HepG2 (cell line): Measurements from ENCODE around the gene MTFP1. TPM values are rescaled to one million over a fixed set of nuclear protein-coding genes. Genes with fewer than 3 reads are reported as not detected.

Experiments
- ATAC-seq: fragments of 200-7000 bp; cut with Tn5 transposase; 3 replicates; pipeline ENCODE4 v1.9.1; 2020; ENCODE audit warnings: mild to moderate bottlenecking, moderate library complexity
- BruUV-seq: library from RNA; stranded (reverse); fragments of 400-500 nt; replicated peaks from 2 replicates; lab custom pipeline; 2021; lab: Mats Ljungman, UMichigan
- CTCF ChIA-PET: fragments of 300-600 bp; formaldehyde crosslinking; extraction: SDS; loops from one replicate; lab custom pipeline; 2021; ENCODE audit warnings: low total read pairs, inconsistent platforms, low intra/inter-chr PET ratio; lab: Yijun Ruan, JAX
- POLR2A ChIA-PET: fragments of 350-600 bp; sonication (Branson Sonifier 250); formaldehyde crosslinking; loops from one replicate; lab custom pipeline; 2020; ENCODE audit warnings: antibody characterized with exemption, inconsistent platforms; lab: Yijun Ruan, JAX
- DNase-seq: peaks from one replicate; pipeline ENCODE4 v3.0.0-alpha.2; 2015; ENCODE audit warnings: low spot score
- FAIRE-seq: peaks from 3 replicates; lab custom pipeline; 2011; peaks lifted over from hg19 to GRCh38; lab: Jason Lieb, UNC
- H2AFZ ChIP-seq: one replicate; pipeline ENCODE4 v1.6.1; 2011; ENCODE audit warnings: low read length, inconsistent platforms
- H3K27ac ChIP-seq: fragments of 300-600 bp; 3 replicates; pipeline ENCODE4 v1.8.0; 2011; ENCODE audit warnings: mixed run types, mild to moderate bottlenecking, mixed read lengths, low read length, inconsistent platforms; ENCODE audit not compliant: insufficient read depth; ENCODE audit errors: extremely low read length
- H3K27me3 ChIP-seq, 2 experiments: fragments of 200-600 bp in 1 of 2; 2 replicates in 1 of 2; 3 replicates in 1 of 2; pipeline versions ENCODE4 v1.6.0 to v1.8.0; 2011; ENCODE audit warnings: low read length in 2 of 2, mild to moderate bottlenecking in 2 of 2, moderate library complexity in 2 of 2, inconsistent platforms in 1 of 2; ENCODE audit not compliant: insufficient read depth in 2 of 2, control insufficient read depth in 1 of 2
- H3K36me3 ChIP-seq, 2 experiments: fragments of 200-600 bp in 1 of 2; replicated peaks in 1 of 2; 2 replicates in 1 of 2; 3 replicates in 1 of 2; pipeline versions ENCODE4 v1.5.1 to v1.8.0; 2011; ENCODE audit warnings: low read length in 2 of 2, inconsistent platforms in 1 of 2; ENCODE audit not compliant: insufficient read depth in 2 of 2, control insufficient read depth in 1 of 2
- H3K4me1 ChIP-seq: 2 replicates; pipeline ENCODE4 v1.5.1; 2012; ENCODE audit warnings: low read length, inconsistent platforms; ENCODE audit not compliant: insufficient read depth
- H3K4me2 ChIP-seq: 2 replicates; pipeline ENCODE4 v1.6.0; 2011; ENCODE audit warnings: low read depth, low read length, inconsistent platforms
- H3K4me3 ChIP-seq, 3 experiments: fragments of 200-600 bp in 1 of 3; sonication (generic), shearing (Covaris generic) in 1 of 3; replicated peaks in 1 of 3; 2 replicates each; pipeline ENCODE4 v1.5.1; 2011 to 2016; ENCODE audit warnings: low read length in 3 of 3, inconsistent platforms in 2 of 3, low read depth in 2 of 3, mild to moderate bottlenecking in 2 of 3, control low read depth in 1 of 3, mixed read lengths in 1 of 3; ENCODE audit not compliant: insufficient read depth in 1 of 3
- H3K79me2 ChIP-seq: one replicate; pipeline ENCODE4 v1.6.1; 2011; ENCODE audit warnings: low read length, inconsistent platforms; ENCODE audit not compliant: insufficient read depth
- H3K9ac ChIP-seq: 2 replicates; pipeline ENCODE4 v1.6.0; 2011; ENCODE audit warnings: mild to moderate bottlenecking, low read depth, low read length, inconsistent platforms; ENCODE audit not compliant: insufficient read depth
- H3K9me3 ChIP-seq: 2 replicates; pipeline ENCODE4 v1.5.1; 2012; ENCODE audit warnings: mild to moderate bottlenecking, low read length
- H4K20me1 ChIP-seq: 2 replicates; pipeline ENCODE4 v1.6.0; 2011; ENCODE audit warnings: inconsistent platforms, mild to moderate bottlenecking, low read length, moderate library complexity; ENCODE audit not compliant: insufficient read depth
- CENPBD1 ChIP-seq: sonication (generic); formaldehyde crosslinking; IDR thresholded peaks from 2 replicates; pipeline ENCODE4 v1.8.0; 2022; ENCODE audit warnings: missing genetic modification reagents, low read depth, mild to moderate bottlenecking, borderline replicate concordance
- EHMT2 ChIP-seq: fragments of 200-600 bp; sonication (generic); IDR thresholded peaks from 2 replicates; pipeline ENCODE4 v1.7.0; 2017; ENCODE audit warnings: antibody characterized with exemption, low read depth, low read length, borderline replicate concordance
- MIER2 ChIP-seq: IDR thresholded peaks from 2 replicates; pipeline ENCODE4 v1.6.1; 2016; ENCODE audit warnings: missing biosample characterization, missing genetic modification reagents
- RARA ChIP-seq: IDR thresholded peaks from 2 replicates; pipeline ENCODE4 v1.6.1; 2016; ENCODE audit warnings: missing genetic modification reagents, missing compliant biosample characterization
- REXO4 ChIP-seq: sonication (generic); formaldehyde crosslinking; IDR thresholded peaks from 2 replicates; pipeline ENCODE4 v1.8.0; 2022; ENCODE audit warnings: missing genetic modification reagents, mild to moderate bottlenecking, borderline replicate concordance
- SALL1 ChIP-seq: sonication (generic); formaldehyde crosslinking; IDR thresholded peaks from 2 replicates; pipeline ENCODE4 v1.8.0; 2022; ENCODE audit warnings: mild to moderate bottlenecking, missing genetic modification reagents
- TBL1XR1 ChIP-seq: fragments of 150-350 bp; IDR thresholded peaks from 2 replicates; pipeline ENCODE4 v1.6.1; 2014; ENCODE audit warnings: borderline replicate concordance, low read length; ENCODE audit not compliant: partially characterized antibody
- WIZ ChIP-seq: sonication (generic); formaldehyde crosslinking; IDR thresholded peaks from 2 replicates; pipeline ENCODE4 v1.5.1; 2020; ENCODE audit warnings: mild to moderate bottlenecking, missing genetic modification reagents
- ZNF292 ChIP-seq: sonication (generic); formaldehyde crosslinking; IDR thresholded peaks from 2 replicates; pipeline ENCODE4 v1.8.1; 2022; ENCODE audit warnings: mild to moderate bottlenecking, low read depth, missing genetic modification reagents, borderline replicate concordance
- WGBS: methylation state at CpG from one replicate; pipeline ENCODE4 v1.1.6; 2017; ENCODE audit warnings: low lambda C conversion rate; 5-methylcytosine and 5-hydroxymethylcytosine counted together
- in situ Hi-C: cut with HindIII; loops from 2 replicates; pipeline ENCODE4 v1.10.0; 2017; ENCODE audit warnings: low pct_unique_long_range_greater_than_20kb; ENCODE audit not compliant: extremely low pct_ligation_motif_present
- intact Hi-C: fragments of 100-400 bp; cut with micrococcal nuclease; formaldehyde crosslinking; loops from one replicate; pipeline ENCODE4 v1.10.0; 2022; ENCODE audit not compliant: unreplicated experiment
- polyA plus RNA-seq, 8 experiments: library from polyadenylated mRNA; depleted of rRNA in 3 of 8; stranded (reverse) in 7 of 8; unstranded in 1 of 8; fragments of >200 nt; fragmentation: Illumina TruSeq in 4 of 8; extraction: Trizol in 4 of 8; gene quantifications; 2 replicates each; pipeline versions ENCODE4 v1.2.1 to v1.2.3, GENCODE V29; 2011 to 2016; ENCODE audit warnings: low read depth in 4 of 8, missing spikeins in 1 of 8, mixed read lengths in 1 of 8; ENCODE audit not compliant: insufficient read depth in 1 of 8
- total RNA-seq, 5 experiments: library from RNA; depleted of rRNA; stranded (reverse); fragments of >200 nt; fragmentation: Illumina TruSeq; extraction: Trizol; gene quantifications; 2 replicates each; pipeline ENCODE4 v1.2.3, GENCODE V29; 2016; ENCODE audit warnings: low read depth in 1 of 5
- TF ChIP-seq, protein P1 (sequence below): sonication (generic); formaldehyde crosslinking; IDR thresholded peaks from 2 replicates; pipeline ENCODE4 v1.8.1; 2023; ENCODE audit warnings: mild to moderate bottlenecking, missing genetic modification reagents, borderline replicate concordance
- TF ChIP-seq, protein P2 (sequence below): sonication (generic); formaldehyde crosslinking; IDR thresholded peaks from 2 replicates; pipeline ENCODE4 v1.4.0; 2020; ENCODE audit warnings: mild to moderate bottlenecking, missing genetic modification reagents, borderline replicate concordance
- TF ChIP-seq, protein P3 (sequence below), 2 experiments: IDR thresholded peaks; 2 replicates each; pipeline ENCODE4 v1.6.1; 2011 to 2012; ENCODE audit warnings: low read length in 2 of 2, borderline replicate concordance in 1 of 2, low read depth in 1 of 2, mild to moderate bottlenecking in 1 of 2, moderate library complexity in 1 of 2

Gene MTFP1
- total and polyA plus RNA-seq, 2 of the 13 experiments (the other 11 are each of a cell fraction or from before 2014, with no cell fraction given), result 29.5 to 45.6 TPM

- Histone ChIP-seq H2AFZ (no peak overlapping the region), H3K9ac (no peak overlapping the region), H3K9me3 (no peaks in the 10 kb centered on the region), H3K4me2 (no peak overlapping the region), H3K4me3 (no peak overlapping the region), H3K27me3 (peaks cover 0 to 12% of the 10 kb centered on the region in 2 experiments; a peak in 2 of 5 replicates), H3K79me2 (no peaks in the 10 kb centered on the region), H3K27ac (no peak overlapping the region), H3K4me1 (no peaks in the 10 kb centered on the region), H3K36me3 (no peaks in the 10 kb centered on the region), H4K20me1 (no peaks in the 10 kb centered on the region)
- FAIRE-seq (no peak), DNase-seq (peak; percentile 12), ATAC-seq (no peak)
- 40% methylated on average over 4 of the region's 4 CpGs for WGBS
- TF ChIP-seq, protein P1, sequence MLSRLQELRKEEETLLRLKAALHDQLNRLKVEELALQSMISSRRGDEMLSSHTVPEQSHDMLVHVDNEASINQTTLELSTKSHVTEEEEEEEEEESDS, result no peak
- peak; percentile 25; the same call in 1 of the 2 replicates for TF ChIP-seq SALL1 (CRISPR knock-in tag)
- peak; percentile 84; the same call in 1 of the 2 replicates for TF ChIP-seq EHMT2
- 0 out of 2 replicates have a peak, but pooled peaks have one; percentile 8 for TF ChIP-seq RARA (CRISPR knock-in tag)
- TF ChIP-seq TBL1XR1, result no peak
- peak; percentile 95 for TF ChIP-seq MIER2 (CRISPR knock-in tag)
- TF ChIP-seq WIZ, result peak; percentile 41; the same call in 1 of the 2 replicates
- TF ChIP-seq CENPBD1 (CRISPR knock-in tag), result no peak
- TF ChIP-seq, protein P2, sequence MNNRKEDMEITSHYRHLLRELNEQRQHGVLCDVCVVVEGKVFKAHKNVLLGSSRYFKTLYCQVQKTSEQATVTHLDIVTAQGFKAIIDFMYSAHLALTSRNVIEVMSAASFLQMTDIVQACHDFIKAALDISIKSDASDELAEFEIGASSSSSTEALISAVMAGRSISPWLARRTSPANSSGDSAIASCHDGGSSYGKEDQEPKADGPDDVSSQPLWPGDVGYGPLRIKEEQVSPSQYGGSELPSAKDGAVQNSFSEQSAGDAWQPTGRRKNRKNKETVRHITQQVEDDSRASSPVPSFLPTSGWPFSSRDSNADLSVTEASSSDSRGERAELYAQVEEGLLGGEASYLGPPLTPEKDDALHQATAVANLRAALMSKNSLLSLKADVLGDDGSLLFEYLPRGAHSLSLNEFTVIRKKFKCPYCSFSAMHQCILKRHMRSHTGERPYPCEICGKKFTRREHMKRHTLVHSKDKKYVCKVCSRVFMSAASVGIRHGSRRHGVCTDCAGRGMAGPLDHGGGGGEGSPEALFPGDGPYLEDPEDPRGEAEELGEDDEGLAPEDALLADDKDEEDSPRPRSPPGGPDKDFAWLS (CRISPR knock-in tag), result no peak
- TF ChIP-seq REXO4, result no peak
- TF ChIP-seq, protein P3, sequence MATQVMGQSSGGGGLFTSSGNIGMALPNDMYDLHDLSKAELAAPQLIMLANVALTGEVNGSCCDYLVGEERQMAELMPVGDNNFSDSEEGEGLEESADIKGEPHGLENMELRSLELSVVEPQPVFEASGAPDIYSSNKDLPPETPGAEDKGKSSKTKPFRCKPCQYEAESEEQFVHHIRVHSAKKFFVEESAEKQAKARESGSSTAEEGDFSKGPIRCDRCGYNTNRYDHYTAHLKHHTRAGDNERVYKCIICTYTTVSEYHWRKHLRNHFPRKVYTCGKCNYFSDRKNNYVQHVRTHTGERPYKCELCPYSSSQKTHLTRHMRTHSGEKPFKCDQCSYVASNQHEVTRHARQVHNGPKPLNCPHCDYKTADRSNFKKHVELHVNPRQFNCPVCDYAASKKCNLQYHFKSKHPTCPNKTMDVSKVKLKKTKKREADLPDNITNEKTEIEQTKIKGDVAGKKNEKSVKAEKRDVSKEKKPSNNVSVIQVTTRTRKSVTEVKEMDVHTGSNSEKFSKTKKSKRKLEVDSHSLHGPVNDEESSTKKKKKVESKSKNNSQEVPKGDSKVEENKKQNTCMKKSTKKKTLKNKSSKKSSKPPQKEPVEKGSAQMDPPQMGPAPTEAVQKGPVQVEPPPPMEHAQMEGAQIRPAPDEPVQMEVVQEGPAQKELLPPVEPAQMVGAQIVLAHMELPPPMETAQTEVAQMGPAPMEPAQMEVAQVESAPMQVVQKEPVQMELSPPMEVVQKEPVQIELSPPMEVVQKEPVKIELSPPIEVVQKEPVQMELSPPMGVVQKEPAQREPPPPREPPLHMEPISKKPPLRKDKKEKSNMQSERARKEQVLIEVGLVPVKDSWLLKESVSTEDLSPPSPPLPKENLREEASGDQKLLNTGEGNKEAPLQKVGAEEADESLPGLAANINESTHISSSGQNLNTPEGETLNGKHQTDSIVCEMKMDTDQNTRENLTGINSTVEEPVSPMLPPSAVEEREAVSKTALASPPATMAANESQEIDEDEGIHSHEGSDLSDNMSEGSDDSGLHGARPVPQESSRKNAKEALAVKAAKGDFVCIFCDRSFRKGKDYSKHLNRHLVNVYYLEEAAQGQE (IDR thresholded peaks at IDR 0.05; ENCODE audit: borderline replicate concordance in 1 of 2, low read depth in 1 of 2, low read length in 2 of 2), result peak; percentile 70 to 95
- no peak for TF ChIP-seq ZNF292 (CRISPR knock-in tag)
- CTCF ChIA-PET, result no interaction called here
- BruUV-seq, result no TSS peak
- POLR2A ChIA-PET, result no interaction called here
- in situ Hi-C loops, result no loop called here
- intact Hi-C loops, result no loop called here
Observed at GRCh38 chr22:30459181-30460052, 33.8 kb downstream of the MTFP1 start.
